NB4 (cell line): ENCODE results near the gene PIK3R3.

ENCODE experiments used
- POLR2A ChIP-seq: IDR thresholded peaks from 2 replicates; pipeline ENCODE4 v1.6.1; 2011; ENCODE audit warnings: mild to moderate bottlenecking; ENCODE audit not compliant: insufficient read length; ENCODE audit errors: extremely low read depth
- TF ChIP-seq, protein P1 (sequence below): IDR thresholded peaks from one replicate; pipeline ENCODE4 v1.5.1; 2012; ENCODE audit warnings: low read depth, low read length
- TF ChIP-seq, protein P2 (sequence below): IDR thresholded peaks from 2 replicates; pipeline ENCODE4 v1.6.1; 2011; ENCODE audit warnings: low read depth, low read length

- no peak for TF ChIP-seq POLR2A
- TF ChIP-seq, protein P1, sequence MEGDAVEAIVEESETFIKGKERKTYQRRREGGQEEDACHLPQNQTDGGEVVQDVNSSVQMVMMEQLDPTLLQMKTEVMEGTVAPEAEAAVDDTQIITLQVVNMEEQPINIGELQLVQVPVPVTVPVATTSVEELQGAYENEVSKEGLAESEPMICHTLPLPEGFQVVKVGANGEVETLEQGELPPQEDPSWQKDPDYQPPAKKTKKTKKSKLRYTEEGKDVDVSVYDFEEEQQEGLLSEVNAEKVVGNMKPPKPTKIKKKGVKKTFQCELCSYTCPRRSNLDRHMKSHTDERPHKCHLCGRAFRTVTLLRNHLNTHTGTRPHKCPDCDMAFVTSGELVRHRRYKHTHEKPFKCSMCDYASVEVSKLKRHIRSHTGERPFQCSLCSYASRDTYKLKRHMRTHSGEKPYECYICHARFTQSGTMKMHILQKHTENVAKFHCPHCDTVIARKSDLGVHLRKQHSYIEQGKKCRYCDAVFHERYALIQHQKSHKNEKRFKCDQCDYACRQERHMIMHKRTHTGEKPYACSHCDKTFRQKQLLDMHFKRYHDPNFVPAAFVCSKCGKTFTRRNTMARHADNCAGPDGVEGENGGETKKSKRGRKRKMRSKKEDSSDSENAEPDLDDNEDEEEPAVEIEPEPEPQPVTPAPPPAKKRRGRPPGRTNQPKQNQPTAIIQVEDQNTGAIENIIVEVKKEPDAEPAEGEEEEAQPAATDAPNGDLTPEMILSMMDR = no peak
- TF ChIP-seq, protein P2, sequence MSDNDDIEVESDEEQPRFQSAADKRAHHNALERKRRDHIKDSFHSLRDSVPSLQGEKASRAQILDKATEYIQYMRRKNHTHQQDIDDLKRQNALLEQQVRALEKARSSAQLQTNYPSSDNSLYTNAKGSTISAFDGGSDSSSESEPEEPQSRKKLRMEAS = no peak
These were observed 26.2 kb upstream of the PIK3R3 start for GRCh38 chr1:46158312-46159281.
